GM23338 (cell line): Measurements from ENCODE around the gene GABPB1. TPM values are rescaled to one million over a fixed set of nuclear protein-coding genes. Genes with fewer than 3 reads are reported as not detected.

Experiments used
- ATAC-seq: fragments of 200-7000 bp; cut with Tn5 transposase; 3 replicates; pipeline ENCODE4 v1.9.1; 2020
- DNase-seq: peaks from one replicate; pipeline ENCODE4 v3.0.0-alpha.2; 2015; ENCODE audit warnings: low spot score
- H2AFZ ChIP-seq: fragments of 200-600 bp; sonication (generic); 2 replicates; pipeline ENCODE4 v1.8.0; 2016; ENCODE audit warnings: antibody characterized with exemption, mild to moderate bottlenecking, moderate library complexity
- H3F3A ChIP-seq: fragments of 200-600 bp; sonication (generic); replicated peaks from 2 replicates; pipeline ENCODE4 v1.8.0; 2017; ENCODE audit warnings: antibody characterized with exemption, mixed run types, low read depth
- H3K27ac ChIP-seq: fragments of 200-600 bp; sonication (generic); 2 replicates; pipeline ENCODE4 v1.6.1; 2016; ENCODE audit warnings: low read depth
- H3K27me3 ChIP-seq: fragments of 200-600 bp; sonication (generic); 2 replicates; pipeline ENCODE4 v1.8.0; 2016; ENCODE audit warnings: mild to moderate bottlenecking, mixed run types, moderate library complexity; ENCODE audit not compliant: insufficient read depth
- H3K36me3 ChIP-seq: fragments of 200-600 bp; sonication (generic); 2 replicates; pipeline ENCODE4 v1.8.0; 2016; ENCODE audit warnings: mild to moderate bottlenecking; ENCODE audit not compliant: insufficient read depth
- H3K4me1 ChIP-seq: fragments of 200-600 bp; sonication (generic); 2 replicates; pipeline ENCODE4 v1.8.0; 2016; ENCODE audit warnings: mild to moderate bottlenecking, moderate library complexity; ENCODE audit not compliant: insufficient read depth
- H3K4me2 ChIP-seq: fragments of 200-600 bp; sonication (generic); 2 replicates; pipeline ENCODE4 v1.7.1; 2017; ENCODE audit warnings: mixed run types
- H3K4me3 ChIP-seq: fragments of 200-600 bp; sonication (generic); 2 replicates; pipeline ENCODE4 v1.6.1; 2016; ENCODE audit warnings: mixed run types
- H3K79me2 ChIP-seq: fragments of 200-600 bp; sonication (generic); replicated peaks from 2 replicates; pipeline ENCODE4 v1.8.0; 2017; ENCODE audit warnings: mild to moderate bottlenecking; ENCODE audit not compliant: insufficient read depth
- H3K9me2 ChIP-seq: fragments of 200-600 bp; sonication (generic); 2 replicates; pipeline ENCODE4 v1.8.0; 2017; ENCODE audit not compliant: insufficient read depth
- H4K20me1 ChIP-seq: fragments of 200-600 bp; sonication (generic); replicated peaks from 2 replicates; pipeline ENCODE4 v1.8.0; 2017; ENCODE audit warnings: mild to moderate bottlenecking; ENCODE audit not compliant: insufficient read depth
- H3K27ac Mint-ChIP-seq: 2 replicates; pipeline ENCODE4 v1.8.0; 2020; ENCODE audit warnings: inconsistent platforms, mild to moderate bottlenecking, moderate library complexity, mixed read lengths
- H3K27me3 Mint-ChIP-seq: 3 replicates; pipeline ENCODE4 v1.8.0; 2022; ENCODE audit warnings: low read depth, mild to moderate bottlenecking, moderate library complexity, mixed read lengths, inconsistent platforms; ENCODE audit not compliant: insufficient read depth, poor library complexity
- H3K36me3 Mint-ChIP-seq: 3 replicates; pipeline ENCODE4 v1.8.0; 2021; ENCODE audit warnings: low read depth, mild to moderate bottlenecking, inconsistent platforms, moderate library complexity, mixed read lengths
- H3K4me1 Mint-ChIP-seq: 3 replicates; pipeline ENCODE4 v1.8.0; 2020; ENCODE audit warnings: mild to moderate bottlenecking, inconsistent platforms, mixed read lengths
- H3K4me3 Mint-ChIP-seq: 3 replicates; pipeline ENCODE4 v1.8.0; 2021; ENCODE audit warnings: moderate library complexity, mild to moderate bottlenecking, inconsistent platforms, mixed read lengths
- H3K9me3 Mint-ChIP-seq: 3 replicates; pipeline ENCODE4 v1.8.0; 2020; ENCODE audit warnings: moderate library complexity, mild to moderate bottlenecking, inconsistent platforms, mixed read lengths
- CREB1 ChIP-seq: fragments of 250-450 bp; sonication (Bioruptor Pico); IDR thresholded peaks from 2 replicates; pipeline ENCODE4 v1.5.0; 2020; ENCODE audit warnings: low read depth, mild to moderate bottlenecking, moderate library complexity
- CTCF ChIP-seq, 2 experiments: fragments of 200-600 bp in 1 of 2; sonication (generic) in 1 of 2; conservative IDR thresholded peaks; 2 replicates each; pipeline versions ENCODE4 v1.5.1 to v1.6.1; 2016 to 2017; ENCODE audit warnings: antibody characterized with exemption in 2 of 2, low read depth in 2 of 2, mild to moderate bottlenecking in 2 of 2, moderate library complexity in 1 of 2
- ETS1 ChIP-seq: IDR thresholded peaks from 2 replicates; pipeline ENCODE4 v1.6.1; 2016; ENCODE audit warnings: antibody characterized with exemption
- EZH2 ChIP-seq: fragments of 200-600 bp; sonication (generic); IDR thresholded peaks from one replicate; pipeline ENCODE4 v1.8.0; 2017; ENCODE audit warnings: antibody characterized with exemption, mild to moderate bottlenecking, low read depth; ENCODE audit not compliant: unreplicated experiment
- EZH2phosphoT487 ChIP-seq: fragments of 200-600 bp; sonication (generic); IDR thresholded peaks from one replicate; pipeline ENCODE4 v1.8.1; 2018; ENCODE audit warnings: antibody characterized with exemption; ENCODE audit not compliant: unreplicated experiment
- JUNB ChIP-seq: IDR thresholded peaks from one replicate; pipeline ENCODE4 v1.6.1; 2016; ENCODE audit warnings: antibody characterized with exemption; ENCODE audit not compliant: unreplicated experiment
- NANOG ChIP-seq: IDR thresholded peaks from 2 replicates; pipeline ENCODE4 v1.6.1; 2016; ENCODE audit warnings: antibody characterized with exemption, borderline replicate concordance
- POLR2AphosphoS5 ChIP-seq: IDR thresholded peaks from 2 replicates; pipeline ENCODE4 v1.6.1; 2016; ENCODE audit warnings: antibody characterized with exemption, low read depth
- REST ChIP-seq: IDR thresholded peaks from one replicate; pipeline ENCODE4 v1.6.1; 2018; ENCODE audit warnings: antibody characterized with exemption; ENCODE audit not compliant: unreplicated experiment
- STAT1 ChIP-seq: IDR thresholded peaks from one replicate; pipeline ENCODE4 v1.6.1; 2016; ENCODE audit warnings: antibody characterized with exemption; ENCODE audit not compliant: unreplicated experiment
- ZNF114 ChIP-seq: fragments of 250-450 bp; sonication (Bioruptor Pico); IDR thresholded peaks from 2 replicates; pipeline ENCODE4 v1.5.0; 2020; ENCODE audit warnings: mild to moderate bottlenecking, moderate library complexity
- ZNF331 ChIP-seq: fragments of 250-450 bp; sonication (Bioruptor Pico); IDR thresholded peaks from 2 replicates; pipeline ENCODE4 v1.5.0; 2020; ENCODE audit warnings: low read depth, mild to moderate bottlenecking, moderate library complexity
- polyA plus RNA-seq: library from polyadenylated mRNA; unstranded; fragments of >200 nt; fragmentation: Nextera tagmentation; extraction: Ambion mirVana; gene quantifications from 2 replicates; pipeline ENCODE4 v1.2.1, GENCODE V29; 2016
- total RNA-seq: library from RNA; depleted of rRNA; stranded (reverse); fragments of >200 nt; shearing (Covaris generic); gene quantifications from 2 replicates; pipeline ENCODE4 v1.2.3, GENCODE V29; 2014

The GABPB1 gene
- total and polyA plus RNA-seq, 2 experiments from 2014 or later = 34.4 to 53.9 TPM

- Histone ChIP-seq H3K4me1 (no peaks in the 10 kb centered on the region), H3K36me3 (no peaks in the 10 kb centered on the region), H4K20me1 (no peaks in the 10 kb centered on the region), H3F3A (no peaks in the 10 kb centered on the region), H3K4me3 (no peak overlapping the region), H3K27ac (no peak overlapping the region), H3K4me2 (no peak overlapping the region), H3K27me3 (no peaks in the 10 kb centered on the region), H3K9me2 (0 out of 2 replicates have a peak, but pooled peaks cover 7% of the 10 kb centered on the region), H3K79me2 (no peaks in the 10 kb centered on the region), H2AFZ (no peak overlapping the region)
- DNase-seq (no peak), ATAC-seq (no peak)
- Mint-ChIP-seq H3K9me3 (no peaks in the 10 kb centered on the region), H3K4me1 (no peaks in the 10 kb centered on the region), H3K27me3 (no peaks in the 10 kb centered on the region), H3K4me3 (no peak overlapping the region), H3K27ac (no peak overlapping the region), H3K36me3 (no peaks in the 10 kb centered on the region)
- TF ChIP-seq NANOG = no peak
Measured at GRCh38 chr15:50257332-50257731, 97.7 kb downstream of the GABPB1 start.

GRCh38 chr15:50256188-50257041, 98.6 kb downstream of the GABPB1 start:
- Mint-ChIP-seq H3K4me1 (no peaks in the 10 kb centered on the region), H3K9me3 (no peaks in the 10 kb centered on the region), H3K27me3 (peaks cover 2% of the 10 kb centered on the region), H3K4me3 (no peak overlapping the region), H3K27ac (no peak overlapping the region), H3K36me3 (no peaks in the 10 kb centered on the region)
- H3K27ac ChIP-seq = no peak overlapping the region
- H3K4me2 ChIP-seq = no peak overlapping the region
- H3K9me2 ChIP-seq = peaks cover 11% of the 10 kb centered on the region; the same call in 1 of the 2 replicates
- H3K79me2 ChIP-seq = no peaks in the 10 kb centered on the region
- H3K27me3 ChIP-seq = no peaks in the 10 kb centered on the region
- H3K4me3 ChIP-seq = no peak overlapping the region
- no peaks in the 10 kb centered on the region for H3K36me3 ChIP-seq
- H3K4me1 ChIP-seq = no peaks in the 10 kb centered on the region
- DNase-seq = no peak
- H4K20me1 ChIP-seq = no peaks in the 10 kb centered on the region
- no peaks in the 10 kb centered on the region for H3F3A ChIP-seq
- ATAC-seq = no peak
- no peak overlapping the region for H2AFZ ChIP-seq
- TF ChIP-seq EZH2 (no peak), NANOG (no peak), CREB1 (CRISPR knock-in tag) (no peak), ETS1 (no peak), STAT1 (no peak), EZH2phosphoT487 (no peak), ZNF331 (no peak), POLR2AphosphoS5 (no peak), CTCF (conservative IDR thresholded peaks at IDR 0.05; ENCODE audit: low read depth in 2 of 2) (no peak), REST (no peak), JUNB (no peak), ZNF114 (CRISPR knock-in tag) (no peak)
